ENCODE data around the gene KRT36. TPM values are rescaled to one million over a fixed set of nuclear protein-coding genes. Genes with fewer than 3 reads are reported as not detected.

Gene KRT36
- polyA plus RNA-seq, 3 donors = 0.24 to 0.87 (median 0.25) TPM

DNA sequence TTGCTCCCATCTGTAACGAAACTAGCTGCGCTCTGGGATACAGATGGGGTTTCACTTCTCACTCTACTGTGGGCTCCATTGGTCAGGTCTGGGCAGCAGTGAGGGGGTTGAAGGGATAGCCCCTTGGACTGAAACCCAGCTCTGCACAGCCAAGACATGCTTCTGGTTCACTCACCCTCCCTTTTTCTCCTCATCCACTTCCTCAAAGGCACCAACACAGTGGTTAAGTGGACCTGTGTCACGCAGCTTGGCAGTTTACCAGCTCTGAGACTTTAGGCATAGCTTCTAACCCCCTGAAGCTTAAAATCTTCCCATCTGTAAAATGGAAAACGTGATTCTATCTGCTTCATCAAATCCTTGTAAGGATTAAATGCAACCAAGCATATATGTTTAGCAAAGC, 37.4 kb downstream of the KRT36 start:
- TF ChIP-seq, protein P1, sequence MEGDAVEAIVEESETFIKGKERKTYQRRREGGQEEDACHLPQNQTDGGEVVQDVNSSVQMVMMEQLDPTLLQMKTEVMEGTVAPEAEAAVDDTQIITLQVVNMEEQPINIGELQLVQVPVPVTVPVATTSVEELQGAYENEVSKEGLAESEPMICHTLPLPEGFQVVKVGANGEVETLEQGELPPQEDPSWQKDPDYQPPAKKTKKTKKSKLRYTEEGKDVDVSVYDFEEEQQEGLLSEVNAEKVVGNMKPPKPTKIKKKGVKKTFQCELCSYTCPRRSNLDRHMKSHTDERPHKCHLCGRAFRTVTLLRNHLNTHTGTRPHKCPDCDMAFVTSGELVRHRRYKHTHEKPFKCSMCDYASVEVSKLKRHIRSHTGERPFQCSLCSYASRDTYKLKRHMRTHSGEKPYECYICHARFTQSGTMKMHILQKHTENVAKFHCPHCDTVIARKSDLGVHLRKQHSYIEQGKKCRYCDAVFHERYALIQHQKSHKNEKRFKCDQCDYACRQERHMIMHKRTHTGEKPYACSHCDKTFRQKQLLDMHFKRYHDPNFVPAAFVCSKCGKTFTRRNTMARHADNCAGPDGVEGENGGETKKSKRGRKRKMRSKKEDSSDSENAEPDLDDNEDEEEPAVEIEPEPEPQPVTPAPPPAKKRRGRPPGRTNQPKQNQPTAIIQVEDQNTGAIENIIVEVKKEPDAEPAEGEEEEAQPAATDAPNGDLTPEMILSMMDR (IDR thresholded peaks at IDR 0.05) = no peak
- no peak overlapping the region for H3K27ac ChIP-seq (ENCODE audit: low read depth in 1 of 2, low read length in 2 of 2)
- Mint-ChIP-seq H3K9me3 (peaks cover 0 to 4% (median 0%) of the 10 kb centered on the region in 7 donors), H3K27ac (peak overlapping the region in 1 of 7 donors; percentile 27), H3K36me3 (no peaks in the 10 kb centered on the region), H3K4me1 (peaks cover 3% of the 10 kb centered on the region), H3K27me3 (ENCODE audit: low read depth in 3 of 3) (peaks cover 3 to 5% (median 5%) of the 10 kb centered on the region in 3 donors), H3K4me3 (no peak overlapping the region)
- H3K9me3 ChIP-seq (replicated peaks in 1 of 2; ENCODE audit: control insufficient read depth in 1 of 2, insufficient read depth in 1 of 2, low read length in 2 of 2) = no peaks in the 10 kb centered on the region
- H3K4me2 ChIP-seq (replicated peaks; ENCODE audit: extremely low read depth, low read length, poor library complexity, severe bottlenecking) = no peak overlapping the region
- intact Hi-C loops (cut with micrococcal nuclease) = no loop called here
- H2AFZ ChIP-seq (ENCODE audit: insufficient read depth, low read depth, low read length, poor library complexity, severe bottlenecking) = no peak overlapping the region
- no peaks in the 10 kb centered on the region for H3K27me3 ChIP-seq (ENCODE audit: control insufficient read depth in 2 of 2, insufficient read depth in 2 of 2, low read length in 2 of 2)
- DNase-seq = peak; percentile 3 to 23 (median 8)
- H3K79me2 ChIP-seq (ENCODE audit: insufficient read depth, low read length) = no peaks in the 10 kb centered on the region
- no peaks in the 10 kb centered on the region for H4K20me1 ChIP-seq (ENCODE audit: insufficient read depth, low read length)
- no peak overlapping the region for H3K4me3 ChIP-seq (replicated peaks in 1 of 3; ENCODE audit: low read depth in 2 of 3, low read length in 3 of 3)
- no peak overlapping the region for H3K9ac ChIP-seq (ENCODE audit: insufficient read depth, low read length, poor library complexity, severe bottlenecking)
- H3K36me3 ChIP-seq (replicated peaks in 1 of 2; ENCODE audit: control insufficient read depth in 1 of 2, insufficient read depth in 2 of 2, low read length in 2 of 2) = no peaks in the 10 kb centered on the region
- no peaks in the 10 kb centered on the region for H3K4me1 ChIP-seq (ENCODE audit: control insufficient read depth in 1 of 2, insufficient read depth in 2 of 2, low read length in 2 of 2)
- WGBS (ENCODE audit: insufficient coverage) = 60% methylated on average over 1 of the region's 4 CpGs

DNA sequence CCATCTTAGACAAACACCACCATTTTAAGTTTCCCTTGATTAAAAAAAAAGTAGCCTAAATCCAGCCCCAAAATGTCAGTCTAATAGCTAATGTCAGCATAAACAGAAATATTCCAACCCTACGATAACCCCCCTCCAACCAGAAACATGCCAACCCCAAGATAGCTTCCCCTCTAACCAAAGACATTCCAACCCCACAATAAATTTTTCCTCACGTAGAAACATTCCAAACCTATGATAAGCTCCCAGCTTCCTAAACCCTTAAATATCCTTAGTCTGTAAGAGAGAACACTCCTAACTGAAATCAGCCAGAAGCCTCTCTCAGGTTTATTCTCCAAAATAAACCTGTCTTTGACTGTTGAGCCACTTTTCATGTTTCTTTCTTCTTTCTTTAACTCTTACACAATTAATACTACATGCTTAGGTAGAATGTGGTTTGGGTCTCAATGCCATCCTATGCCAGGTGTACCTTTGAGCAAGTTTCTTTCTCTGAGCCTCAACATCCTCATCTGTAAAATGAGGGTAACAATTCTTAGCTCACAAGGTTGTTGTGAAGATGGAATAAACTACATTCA, 38.5 kb downstream of the KRT36 start:
- no peak overlapping the region for H2AFZ ChIP-seq (ENCODE audit: insufficient read depth, low read depth, low read length, poor library complexity, severe bottlenecking)
- H3K36me3 ChIP-seq (replicated peaks in 1 of 2; ENCODE audit: control insufficient read depth in 1 of 2, insufficient read depth in 2 of 2, low read length in 2 of 2) = no peaks in the 10 kb centered on the region
- 100% methylated on average over 1 of the region's 2 CpGs for WGBS (ENCODE audit: insufficient coverage)
- Mint-ChIP-seq H3K9me3 (peaks cover 0 to 4% (median 0%) of the 10 kb centered on the region in 7 donors), H3K27ac (peak overlapping the region in 1 of 7 donors; percentile 6), H3K27me3 (ENCODE audit: low read depth in 3 of 3) (peaks cover 5% of the 10 kb centered on the region in 3 donors), H3K4me3 (no peak overlapping the region), H3K36me3 (no peaks in the 10 kb centered on the region), H3K4me1 (peaks cover 3% of the 10 kb centered on the region)
- intact Hi-C loops (cut with micrococcal nuclease) = no loop called here
- no peaks in the 10 kb centered on the region for H3K27me3 ChIP-seq (ENCODE audit: control insufficient read depth in 2 of 2, insufficient read depth in 2 of 2, low read length in 2 of 2)
- DNase-seq = no peak
- TF ChIP-seq, protein P1 (IDR thresholded peaks at IDR 0.05) = no peak
- H3K9ac ChIP-seq (ENCODE audit: insufficient read depth, low read length, poor library complexity, severe bottlenecking) = no peak overlapping the region
- no peaks in the 10 kb centered on the region for H3K79me2 ChIP-seq (ENCODE audit: insufficient read depth, low read length)
- no peak overlapping the region for H3K4me2 ChIP-seq (replicated peaks; ENCODE audit: extremely low read depth, low read length, poor library complexity, severe bottlenecking)
- no peaks in the 10 kb centered on the region for H4K20me1 ChIP-seq (ENCODE audit: insufficient read depth, low read length)
- no peak overlapping the region for H3K27ac ChIP-seq (ENCODE audit: low read depth in 1 of 2, low read length in 2 of 2)
- H3K9me3 ChIP-seq (replicated peaks in 1 of 2; ENCODE audit: control insufficient read depth in 1 of 2, insufficient read depth in 1 of 2, low read length in 2 of 2) = no peaks in the 10 kb centered on the region
- no peak overlapping the region for H3K4me3 ChIP-seq (replicated peaks in 1 of 3; ENCODE audit: low read depth in 2 of 3, low read length in 3 of 3)
- no peaks in the 10 kb centered on the region for H3K4me1 ChIP-seq (ENCODE audit: control insufficient read depth in 1 of 2, insufficient read depth in 2 of 2, low read length in 2 of 2)

Data from CD14-positive monocyte (primary cell).